SH-SY5Y (cell line): ENCODE results near the gene COQ10B.

ENCODE experiments used
- GATA2 ChIP-seq: IDR thresholded peaks from 2 replicates; pipeline ENCODE4 v1.6.1; 2011; ENCODE audit warnings: mild to moderate bottlenecking, low read depth, low read length
- GATA3 ChIP-seq: IDR thresholded peaks from 2 replicates; pipeline ENCODE4 v1.6.1; 2011; ENCODE audit warnings: low read depth, mild to moderate bottlenecking, low read length, moderate library complexity

Gene COQ10B

GRCh38 chr2:197437380-197437779 is 16.0 kb upstream of the COQ10B start:
- TF ChIP-seq GATA3 = no peak
- TF ChIP-seq GATA2 = no peak

- TF ChIP-seq GATA2 = no peak
- no peak for TF ChIP-seq GATA3
Measured at GRCh38 chr2:197442857-197443256, 10.5 kb upstream of the COQ10B start.

- TF ChIP-seq GATA2 (no peak), GATA3 (no peak)
Measured at GRCh38 chr2:197445746-197446145, 7.6 kb upstream of the COQ10B start.

GRCh38 chr2:197446844-197447243 is 6.5 kb upstream of the COQ10B start:
- no peak for TF ChIP-seq GATA3
- no peak for TF ChIP-seq GATA2

- TF ChIP-seq GATA2 (no peak), GATA3 (no peak)
Measured at GRCh38 chr2:197450465-197450864, 2.9 kb upstream of the COQ10B start.

GRCh38 chr2:197452754-197453122 is 614 bp upstream of the COQ10B start:
- TF ChIP-seq GATA2 (no peak), GATA3 (no peak)

GRCh38 chr2:197453914-197454398 is 604 bp downstream of the COQ10B start:
- no peak for TF ChIP-seq GATA3
- no peak for TF ChIP-seq GATA2

GRCh38 chr2:197454923-197455322 is 1.6 kb downstream of the COQ10B start:
- TF ChIP-seq GATA2 = no peak
- TF ChIP-seq GATA3 = no peak

- TF ChIP-seq GATA2 (no peak), GATA3 (no peak)
Measured at GRCh38 chr2:197455428-197455827, 2.1 kb downstream of the COQ10B start.

GRCh38 chr2:197460649-197461048 is 7.3 kb downstream of the COQ10B start:
- no peak for TF ChIP-seq GATA2
- no peak for TF ChIP-seq GATA3

- TF ChIP-seq GATA3 (no peak), GATA2 (no peak)
Measured at GRCh38 chr2:197461057-197461456, 7.7 kb downstream of the COQ10B start.

GRCh38 chr2:197464175-197464574 is 10.8 kb downstream of the COQ10B start:
- no peak for TF ChIP-seq GATA3
- TF ChIP-seq GATA2 = no peak

- TF ChIP-seq GATA3 (no peak), GATA2 (no peak)
Measured at GRCh38 chr2:197472166-197472565, 18.8 kb downstream of the COQ10B start.

- TF ChIP-seq GATA3 (no peak), GATA2 (no peak)
Measured at GRCh38 chr2:197477797-197478196, 24.4 kb downstream of the COQ10B start.

- TF ChIP-seq GATA2 (no peak), GATA3 (no peak)
Measured at GRCh38 chr2:197480165-197481036, 27.0 kb downstream of the COQ10B start.

GRCh38 chr2:197486175-197486574 is 32.8 kb downstream of the COQ10B start:
- TF ChIP-seq GATA3 = no peak

- TF ChIP-seq GATA2 (no peak), GATA3 (no peak)
Measured at GRCh38 chr2:197487385-197487784, 34.0 kb downstream of the COQ10B start.
